ENCODE results near the gene CSNK1D.

Gene CSNK1D

DNA sequence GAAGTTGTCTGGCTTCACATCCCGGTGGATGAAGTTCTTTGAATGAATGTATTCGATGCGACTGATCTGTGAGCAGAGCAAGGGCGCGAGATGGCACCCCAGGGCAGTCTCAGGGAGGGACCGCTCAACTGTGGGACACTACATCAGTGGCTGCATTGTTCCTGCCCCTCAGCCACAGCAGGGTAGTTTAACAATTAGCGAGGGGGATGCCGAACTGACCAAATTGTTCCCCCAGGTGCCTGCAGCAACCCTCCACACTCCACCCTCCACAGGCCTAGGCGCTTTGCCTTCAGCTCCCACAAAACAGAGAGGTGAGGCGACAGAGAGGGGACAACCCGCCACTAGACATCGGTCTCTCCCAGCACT, 20.3 kb downstream of the CSNK1D start:
- no peak for DNase-seq (ENCODE audit: low read depth in 1 of 2, low spot score in 1 of 2)

DNA sequence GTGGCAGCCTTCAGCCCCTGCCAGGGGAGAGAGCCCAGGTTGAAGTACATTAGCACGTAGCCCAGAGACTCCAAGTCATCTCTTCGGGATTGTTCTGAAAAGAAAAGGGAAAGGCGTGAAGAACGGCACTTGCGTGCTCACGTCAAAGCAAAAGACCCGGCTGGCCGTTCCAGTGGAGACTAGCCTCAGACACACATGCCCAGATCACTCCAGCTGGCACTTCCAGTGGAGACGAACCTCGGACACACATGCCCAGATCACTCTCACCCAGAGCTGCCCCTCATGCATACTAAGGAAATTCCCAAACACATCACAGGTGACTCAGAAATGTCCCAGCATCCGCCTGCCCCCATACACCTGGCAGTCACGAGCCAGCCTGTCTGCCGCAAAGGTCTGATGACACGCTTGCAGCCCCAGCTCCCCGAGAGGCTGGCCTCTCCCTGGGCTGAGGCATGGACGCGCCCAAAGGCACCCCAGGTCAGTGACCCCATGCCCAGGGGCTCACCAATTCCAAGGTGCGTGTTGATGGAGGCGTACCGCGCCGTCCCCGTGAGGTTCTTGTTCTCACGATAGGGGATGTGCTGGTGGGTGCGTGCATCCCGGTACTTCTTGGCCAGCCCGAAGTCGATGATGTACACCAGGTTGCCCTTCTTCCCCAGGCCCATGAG, 20.9 kb downstream of the CSNK1D start:
- no peak for DNase-seq (ENCODE audit: low read depth in 1 of 2, low spot score in 1 of 2)

DNA sequence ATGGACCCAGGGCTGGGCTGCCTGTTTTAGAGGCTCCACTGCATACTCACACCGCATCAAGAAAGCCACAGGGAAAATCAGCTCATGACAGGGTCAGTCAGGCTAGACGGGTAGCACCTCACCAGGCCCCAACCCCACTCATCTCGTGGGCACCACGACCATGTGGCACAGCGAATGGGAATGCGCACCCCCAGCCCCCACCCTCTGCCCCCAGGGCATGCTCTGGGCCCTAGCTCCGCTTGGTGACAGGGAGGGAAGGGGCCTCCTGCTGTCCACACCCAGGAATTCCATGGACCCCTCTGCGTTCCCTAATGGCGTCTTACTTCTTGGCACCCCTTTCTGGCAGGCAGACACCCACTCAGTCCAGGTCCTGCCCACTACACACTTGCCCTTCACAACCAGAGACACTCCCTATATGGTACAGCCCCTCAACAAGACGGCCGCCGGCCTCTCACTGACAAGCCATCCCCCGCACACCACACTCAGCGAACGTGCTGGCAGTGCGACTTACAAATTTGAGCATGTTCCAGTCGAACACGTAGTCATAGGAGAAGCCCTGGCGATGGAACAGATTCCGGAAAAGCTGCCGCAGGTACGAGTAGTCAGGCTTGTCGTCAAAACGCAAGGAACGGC, 22.5 kb downstream of the CSNK1D start:
- DNase-seq (ENCODE audit: low read depth in 1 of 2, low spot score in 1 of 2), result no peak

DNA sequence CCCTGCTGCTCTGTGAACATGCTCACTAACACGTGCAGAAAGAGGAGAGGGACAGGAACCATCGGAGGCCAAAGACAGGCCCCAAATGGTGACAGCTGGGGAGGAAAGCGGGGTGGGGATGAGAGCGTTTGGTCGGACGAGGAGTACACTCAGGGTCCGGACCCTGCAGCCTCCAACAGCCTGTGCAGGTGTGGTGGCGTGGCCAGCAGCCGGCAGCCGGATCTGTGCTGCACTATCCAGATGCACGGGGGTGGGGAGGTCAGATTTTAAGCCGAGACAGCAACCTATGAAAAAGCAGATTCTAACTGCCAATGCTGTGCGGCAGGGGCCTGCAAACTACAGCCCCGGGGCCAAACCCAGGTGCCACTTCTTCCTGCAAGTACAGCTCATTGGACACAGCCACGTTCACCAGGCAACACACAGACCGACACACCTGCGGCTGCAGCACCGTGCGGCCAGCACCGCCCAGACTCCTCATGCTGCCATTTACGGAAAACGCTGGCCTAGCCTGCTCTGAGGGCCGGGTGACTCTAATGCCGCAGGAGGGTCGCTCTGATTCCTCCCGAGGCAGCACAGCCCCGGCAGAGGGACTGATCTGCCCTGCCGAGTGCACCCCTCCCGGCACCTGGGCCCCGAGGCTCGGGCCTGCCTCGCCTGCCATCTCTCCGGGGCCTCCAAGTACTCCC, 23.5 kb downstream of the CSNK1D start:
- no peak for DNase-seq (ENCODE audit: low read depth in 1 of 2, low spot score in 1 of 2)

DNA sequence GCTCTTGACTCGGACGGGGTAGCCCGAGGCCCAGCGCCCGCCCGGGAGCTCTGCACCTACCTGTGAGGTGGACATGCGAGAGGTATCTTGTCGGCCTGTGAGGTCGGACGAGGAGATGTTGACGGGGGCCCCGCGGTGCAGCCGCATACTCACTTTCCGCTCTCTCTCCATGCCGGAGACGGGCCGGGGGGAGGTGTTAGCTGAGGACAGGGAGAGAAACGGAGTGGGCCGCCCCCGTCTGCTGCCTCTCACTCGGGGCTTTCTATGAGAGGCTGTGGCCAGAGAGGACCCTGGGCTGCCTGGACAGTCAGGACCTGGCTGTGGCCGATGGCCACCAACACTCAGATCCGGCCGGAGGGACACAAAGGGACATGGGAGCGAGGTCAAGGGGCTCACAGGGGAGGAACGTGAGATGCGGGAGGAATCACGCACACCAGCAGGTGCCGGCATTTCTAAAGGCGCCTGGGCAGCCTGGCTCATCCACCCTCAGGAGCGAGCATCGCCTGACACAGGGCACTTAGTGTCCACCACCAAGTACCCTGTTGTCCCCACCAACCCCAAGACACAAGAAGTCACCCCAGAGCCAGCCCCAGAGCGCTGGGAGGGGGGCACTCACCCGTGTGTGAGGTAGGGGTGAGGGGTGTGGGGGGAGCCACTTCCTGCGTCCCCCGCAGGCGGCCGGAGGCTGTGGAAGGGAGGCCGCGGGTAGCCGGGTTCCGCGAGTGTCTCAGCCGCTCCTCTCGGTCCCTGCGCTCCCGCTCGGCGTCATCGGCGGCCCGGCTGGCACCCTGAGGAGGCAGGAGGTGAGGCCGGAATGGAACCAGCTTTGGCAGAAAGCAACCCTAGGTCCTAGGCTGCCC, 24.5 kb downstream of the CSNK1D start:
- DNase-seq (ENCODE audit: low read depth in 1 of 2, low spot score in 1 of 2), result no peak

DNA sequence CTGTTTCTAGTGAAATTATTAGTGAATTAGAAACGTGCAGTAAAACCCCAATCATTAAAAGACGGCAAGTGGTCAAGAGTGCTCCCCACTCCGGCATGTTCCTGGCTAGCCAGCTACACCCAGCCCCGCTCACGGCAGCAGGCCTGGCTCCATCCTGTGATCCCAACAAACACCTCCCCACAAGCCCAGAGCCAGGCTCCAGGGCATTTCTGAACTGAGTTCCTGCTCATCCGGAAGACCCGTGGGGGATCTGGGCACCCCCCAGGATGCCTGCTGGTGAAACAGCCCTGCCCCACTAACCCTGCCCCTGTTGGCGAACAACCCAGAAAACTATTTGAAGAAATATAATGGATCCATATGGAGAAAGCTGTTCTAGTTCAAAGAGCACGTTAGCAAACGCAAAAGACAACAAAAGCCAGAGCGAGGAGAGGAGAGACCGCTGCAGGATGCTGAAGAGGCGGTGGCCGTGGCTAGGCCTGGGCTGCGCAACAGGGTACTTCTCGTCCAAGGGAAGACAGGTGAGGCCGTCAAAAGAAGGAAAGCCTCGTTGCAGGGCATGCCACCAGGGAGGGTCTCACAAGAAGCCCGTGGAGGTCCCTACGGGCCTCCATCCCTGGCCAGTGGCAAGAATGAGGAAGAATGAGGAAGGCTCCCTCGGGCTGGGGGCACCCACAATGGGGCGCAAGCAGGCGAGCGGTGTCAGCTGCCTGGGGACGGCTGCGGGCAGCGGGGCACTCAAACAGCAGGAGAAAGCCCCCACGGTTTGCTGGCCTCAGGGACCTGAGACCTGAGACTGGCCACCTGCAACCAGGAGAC, 25.4 kb downstream of the CSNK1D start:
- no peak for DNase-seq (ENCODE audit: low read depth in 1 of 2, low spot score in 1 of 2)

DNA sequence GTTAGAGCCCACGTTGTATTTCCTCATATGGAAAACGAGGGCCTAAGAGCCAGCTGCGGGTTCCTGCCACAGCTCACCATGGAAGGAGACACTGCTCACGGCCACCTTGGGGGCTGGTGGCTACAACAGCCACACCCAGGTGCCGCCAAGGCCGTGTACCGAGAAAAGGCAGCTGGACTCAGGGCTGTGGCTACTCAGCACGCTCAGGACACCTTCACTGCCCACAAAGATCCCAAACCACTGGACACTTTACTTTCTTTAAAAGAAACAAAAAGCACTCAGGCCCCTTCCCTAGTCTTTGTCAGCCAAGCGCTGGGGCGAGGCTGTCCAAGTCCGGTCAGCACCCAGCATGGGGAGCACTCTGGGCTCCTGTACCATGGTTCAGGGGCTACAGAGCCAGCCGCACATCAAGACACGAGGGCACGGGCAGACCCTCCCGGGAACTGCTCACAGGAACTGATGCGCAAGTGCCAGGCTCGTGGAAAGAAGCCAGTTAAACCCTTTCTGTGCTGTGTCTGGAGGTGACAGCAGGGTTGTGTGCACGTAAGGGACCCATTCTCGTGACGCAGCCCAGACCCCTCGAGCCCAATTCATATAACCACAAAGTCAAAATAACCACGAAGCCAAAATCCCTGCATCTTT, 26.2 kb downstream of the CSNK1D start:
- no peak for DNase-seq (ENCODE audit: low read depth in 1 of 2, low spot score in 1 of 2)

DNA sequence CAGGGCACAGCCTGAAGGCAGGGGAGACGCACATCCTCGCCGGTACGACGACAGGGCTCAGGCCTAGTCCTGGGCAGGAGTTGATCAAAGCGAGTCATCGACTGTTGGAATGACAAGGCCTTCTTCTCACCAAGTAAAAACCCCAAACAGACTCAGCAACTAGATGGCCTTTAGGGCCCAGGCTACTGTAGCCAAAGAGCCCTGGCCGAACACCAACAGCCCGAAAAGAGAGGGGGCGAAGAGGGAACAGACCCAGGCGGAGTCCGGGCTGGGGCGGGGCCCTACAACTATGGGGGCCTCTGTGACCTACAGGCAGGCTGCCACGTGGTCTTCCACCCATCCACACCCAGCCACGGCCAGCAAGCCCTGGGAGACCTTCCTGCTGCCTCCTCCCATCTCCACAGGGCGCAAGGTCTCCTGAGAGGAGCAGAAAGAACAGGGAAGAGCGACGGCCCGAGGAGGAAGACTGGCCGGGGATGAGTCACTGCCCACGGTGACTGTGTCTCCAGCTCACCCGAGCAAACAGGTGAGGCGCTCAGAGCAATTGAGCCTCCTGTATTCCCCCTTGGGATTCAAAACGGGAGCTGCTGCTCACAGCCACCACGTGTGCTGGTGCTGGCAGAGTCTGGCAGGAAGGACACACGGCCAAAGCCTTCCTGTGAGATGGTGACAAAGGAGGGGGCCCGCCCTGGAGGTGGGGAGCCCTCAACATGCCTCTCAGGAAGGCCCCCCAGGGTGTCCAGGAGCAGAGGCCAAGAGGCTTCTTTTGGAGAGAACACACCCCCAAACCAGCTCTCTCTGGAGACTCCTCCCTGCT, 26.9 kb downstream of the CSNK1D start:
- DNase-seq (ENCODE audit: low read depth in 1 of 2, low spot score in 1 of 2), result no peak

DNA sequence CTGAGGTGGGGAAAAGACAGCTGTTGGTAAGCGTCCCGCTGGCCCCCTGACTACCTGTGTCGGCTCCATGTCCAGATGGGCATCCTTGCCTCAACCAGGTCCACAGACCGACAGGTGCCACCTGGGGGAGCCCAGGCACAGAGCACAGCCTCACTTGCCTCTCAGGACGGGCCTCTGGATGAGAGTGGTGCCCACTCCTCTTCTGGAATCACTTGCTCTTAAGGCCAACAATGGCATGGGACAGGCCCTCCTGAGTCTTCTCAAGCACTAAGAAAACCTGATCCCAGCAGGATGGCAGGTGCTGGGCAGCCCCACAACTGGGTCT, 27.5 kb downstream of the CSNK1D start:
- DNase-seq (ENCODE audit: low read depth in 1 of 2, low spot score in 1 of 2), result no peak

DNA sequence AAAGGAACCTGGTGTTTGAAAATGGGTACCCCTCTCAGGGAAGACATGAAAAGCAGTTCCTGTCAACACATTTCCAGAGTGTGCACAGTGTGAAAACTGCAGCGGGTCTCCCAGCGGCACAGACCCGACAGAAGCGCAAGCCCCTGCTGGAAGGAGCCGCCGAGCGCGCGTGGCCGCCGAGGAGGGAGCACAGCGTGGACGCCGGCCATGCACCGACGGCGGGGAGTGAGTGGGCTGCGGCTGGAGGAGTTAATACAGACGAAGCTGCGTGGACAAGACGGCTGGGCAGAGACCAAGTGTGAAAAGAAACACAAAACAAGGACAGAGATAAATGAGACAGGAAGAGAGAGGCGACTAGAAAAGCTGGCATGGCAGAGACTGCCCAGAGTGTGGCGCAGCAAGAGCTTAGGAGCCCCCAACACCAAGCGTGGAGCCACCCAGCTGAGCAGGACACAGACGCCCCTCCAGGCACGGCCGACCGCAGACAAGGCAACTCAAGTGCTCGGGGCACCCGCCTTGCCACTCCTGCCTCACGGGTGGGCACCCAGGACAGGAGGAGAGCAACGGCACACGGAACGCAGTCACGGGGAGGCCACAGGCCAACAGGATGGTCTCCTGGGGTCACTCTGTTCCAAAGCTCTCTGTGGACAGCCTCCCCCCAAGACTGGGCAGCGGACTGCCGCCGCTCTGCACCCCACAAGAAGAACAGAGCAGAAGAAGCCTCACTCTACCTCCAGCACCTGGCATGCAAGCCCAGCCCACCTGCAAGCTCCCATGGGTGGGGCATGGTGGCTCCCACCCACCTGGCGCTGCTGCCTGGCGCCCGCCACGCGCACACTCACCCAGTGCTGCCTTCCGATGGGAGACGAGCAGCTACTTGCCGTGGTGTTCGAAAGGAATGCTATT, 28.1 kb downstream of the CSNK1D start:
- DNase-seq (ENCODE audit: low read depth in 1 of 2, low spot score in 1 of 2), result no peak

DNA sequence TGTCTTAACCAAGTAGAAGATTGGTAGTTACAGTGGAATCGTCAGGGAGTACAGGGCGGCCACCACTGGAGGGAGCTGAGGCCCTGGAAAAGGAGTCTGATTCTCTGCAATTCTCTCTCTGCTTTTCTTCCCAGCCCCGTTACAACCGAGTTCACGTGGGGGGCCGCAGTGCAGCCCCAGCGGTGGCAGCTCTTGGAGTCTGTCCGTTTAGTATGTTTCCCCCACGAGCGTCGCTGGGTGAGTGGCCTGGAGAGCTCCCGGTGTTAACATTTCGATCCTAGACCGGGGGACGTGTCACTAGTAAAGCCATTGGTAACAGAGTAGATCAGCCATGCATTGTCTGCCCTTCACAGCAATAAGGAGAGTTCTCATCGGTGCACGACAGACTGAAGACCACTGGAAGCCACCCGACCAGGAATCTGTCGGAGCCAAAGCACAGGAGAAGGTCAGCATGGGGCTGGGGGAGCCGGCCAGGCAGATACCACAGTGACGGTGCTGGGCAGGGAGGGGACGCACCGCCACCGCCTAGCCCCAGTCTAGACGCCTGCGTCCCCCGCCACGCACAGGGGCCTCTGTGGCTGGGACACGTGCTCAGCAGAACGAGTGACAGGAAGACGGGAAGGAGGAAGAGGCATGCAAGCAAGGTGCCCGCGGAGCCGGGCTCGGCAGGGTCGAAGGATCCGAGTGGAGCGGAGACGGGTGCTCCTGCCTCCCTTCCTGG, 28.9 kb downstream of the CSNK1D start:
- no peak for DNase-seq (ENCODE audit: low read depth in 1 of 2, low spot score in 1 of 2)

DNA sequence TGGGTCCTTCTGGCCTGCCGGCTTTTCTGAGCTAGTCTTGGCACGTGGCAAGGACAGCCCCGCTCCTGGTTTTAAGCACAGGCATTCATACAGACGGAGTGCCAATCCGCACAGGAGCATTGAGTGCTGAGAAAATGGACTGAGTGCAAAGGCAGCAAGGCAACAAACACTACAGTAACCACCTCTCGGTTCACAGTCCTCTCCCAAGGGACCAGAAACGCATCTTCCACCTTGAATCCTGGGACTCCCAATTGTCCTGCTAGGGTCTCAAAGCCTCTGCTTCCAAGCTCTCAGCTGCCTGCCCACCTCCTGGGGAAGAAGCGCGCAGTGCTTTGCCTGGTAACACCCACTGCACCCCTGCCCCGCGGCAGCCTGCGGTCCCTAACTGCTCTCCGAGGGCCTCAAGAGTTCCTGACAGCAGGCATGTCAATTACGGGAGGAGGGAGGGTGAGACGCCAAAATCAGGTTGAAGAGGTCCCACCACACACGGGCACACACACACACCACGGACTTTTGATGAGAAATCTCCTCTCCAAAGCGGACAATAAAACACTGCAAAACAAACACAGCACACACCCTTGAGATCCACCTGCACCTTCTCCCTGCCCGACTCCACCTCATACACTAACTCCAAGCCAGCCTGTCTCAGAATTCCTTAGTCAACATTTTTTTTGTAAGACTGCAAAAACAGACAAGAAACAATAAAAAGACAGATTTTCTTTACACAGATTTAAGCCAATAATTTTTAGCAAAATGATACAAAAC, 29.7 kb downstream of the CSNK1D start:
- DNase-seq (ENCODE audit: low read depth in 1 of 2, low spot score in 1 of 2), result no peak

DNA sequence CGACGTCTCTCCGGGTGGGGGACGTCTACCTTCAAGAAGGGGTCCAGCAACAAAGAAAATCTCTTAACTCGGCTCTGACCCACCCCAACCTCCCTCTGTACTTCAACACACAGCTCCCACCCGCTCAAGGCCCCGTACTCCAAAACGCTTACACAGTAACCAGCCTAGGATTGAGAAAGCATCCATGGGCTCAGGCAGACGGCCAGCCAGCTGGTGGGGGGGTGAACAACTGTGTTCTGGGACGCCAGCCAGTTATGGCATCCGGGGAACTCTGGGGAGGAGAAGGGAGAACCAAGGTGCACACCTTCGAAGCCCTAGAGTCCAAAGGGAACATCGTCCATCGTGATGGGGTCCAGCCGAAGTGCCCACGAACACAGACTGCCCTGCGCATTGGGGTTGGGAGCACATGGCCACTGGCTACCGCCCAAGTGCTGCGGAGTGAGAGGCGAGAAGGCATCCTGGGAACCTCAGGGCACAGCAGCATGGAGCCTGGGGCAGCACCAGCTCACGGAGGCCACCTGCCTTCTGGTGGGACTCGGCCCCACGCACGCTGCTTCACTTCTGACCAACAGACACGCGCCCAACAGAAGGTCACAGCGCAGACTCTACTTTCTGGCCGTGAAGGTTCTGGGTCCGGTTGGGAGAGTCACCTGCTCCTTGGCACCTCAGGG, 30.4 kb downstream of the CSNK1D start:
- DNase-seq (ENCODE audit: low read depth in 1 of 2, low spot score in 1 of 2), result no peak

DNA sequence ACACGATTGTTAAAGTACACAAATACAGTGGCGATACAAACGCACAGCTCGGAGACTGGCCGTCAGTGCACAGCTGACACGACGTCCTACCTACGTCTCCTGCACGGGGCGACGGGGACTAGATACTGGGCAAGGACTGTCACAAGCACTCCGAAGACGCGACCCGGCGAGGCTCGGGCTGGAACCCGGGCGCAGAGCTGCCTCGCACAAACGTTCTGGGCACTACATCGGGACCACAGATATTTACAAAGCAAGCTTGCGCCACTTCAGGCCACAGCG, 30.9 kb downstream of the CSNK1D start:
- DNase-seq (ENCODE audit: low read depth in 1 of 2, low spot score in 1 of 2), result no peak

DNA sequence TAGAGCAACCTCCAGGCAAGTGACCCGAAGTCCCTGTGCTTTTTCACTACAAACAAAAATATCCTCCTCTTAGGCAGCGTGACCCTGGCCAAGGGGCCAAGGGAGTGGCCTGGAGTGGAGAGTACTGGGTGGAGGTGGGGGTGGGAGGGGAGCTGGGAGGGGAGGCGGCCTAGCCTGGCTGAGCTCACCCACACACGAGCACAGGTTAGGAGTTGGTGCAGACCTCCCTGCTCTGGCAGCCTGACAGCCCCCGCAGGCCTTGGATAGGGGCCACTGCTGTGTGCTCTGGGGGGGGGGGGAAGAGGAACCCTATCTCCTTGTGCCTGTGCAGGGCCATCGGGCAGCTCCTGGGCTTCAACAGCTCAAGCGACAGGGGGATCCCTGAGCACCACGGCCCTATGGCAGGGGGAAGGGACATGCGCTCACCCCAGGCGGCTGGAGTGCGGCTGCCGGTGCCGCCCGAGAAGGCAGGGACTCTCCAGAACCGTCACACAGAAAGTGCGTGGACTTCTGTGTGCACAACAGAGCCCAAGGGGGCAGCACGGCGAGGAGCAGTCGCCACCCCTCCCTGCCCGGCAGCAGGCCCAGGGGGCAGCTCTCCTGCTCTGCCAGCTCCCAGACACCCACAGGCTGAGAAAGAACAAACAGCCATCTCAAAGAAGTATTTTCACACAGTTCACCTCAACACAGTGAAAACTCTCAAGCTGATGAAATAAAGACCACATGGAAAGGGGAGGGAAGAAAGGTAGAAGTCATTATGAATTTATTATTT, 31.4 kb downstream of the CSNK1D start:
- DNase-seq (ENCODE audit: low read depth in 1 of 2, low spot score in 1 of 2), result no peak

All from activated T-helper 1 cell treated with anti-CD3 and anti-CD28 coated beads, Interleukin-2, amount 50 U/mL, for 16 hours (primary cell).